Measurements from ENCODE around the gene LDLRAP1. TPM values are rescaled to one million over a fixed set of nuclear protein-coding genes. Genes with fewer than 3 reads are reported as not detected.
A peak's percentile ranks its signal among the peaks of the same experiment; 100 is the strongest.
"Not testable (repeated sequence)": the region's sequence is repeated elsewhere in the genome, so short reads cannot be mapped to it uniquely, and the experiment has no call there.

Gene LDLRAP1
- total and polyA plus RNA-seq, 9 of the 15 experiments (the other 6 are each of a cell fraction or from before 2014, with no cell fraction given), result 0.56 to 29.6 (median 16.2) TPM

GRCh38 chr1:25587290-25587689 lies 43.9 kb downstream of the LDLRAP1 start:
- Histone ChIP-seq H2AFZ (ENCODE audit: low read depth, low read length) (no peak overlapping the region), H3K4me2 (ENCODE audit: insufficient read depth, low read length) (no peak overlapping the region), H3K27me3 (ENCODE audit: control insufficient read depth in 2 of 2, insufficient read depth in 2 of 2, low read length in 2 of 2) (peaks cover 15 to 56% of the 10 kb centered on the region in 2 experiments; a peak in 4 of 5 replicates), H3K4me3 (no peak overlapping the region), H3K9me3 (replicated peaks; ENCODE audit: control insufficient read depth, insufficient read depth, low read depth, low read length) (no peaks in the 10 kb centered on the region), H4K20me1 (replicated peaks; ENCODE audit: control insufficient read depth, insufficient read depth, low read length) (no peaks in the 10 kb centered on the region), H3K9me1 (ENCODE audit: control insufficient read depth, insufficient read depth, low read length) (no peaks in the 10 kb centered on the region), H3K9ac (ENCODE audit: insufficient read depth in 1 of 2, low read depth in 2 of 2, low read length in 2 of 2) (peak overlapping the region in 1 of 2 experiments; percentile 17; a peak in 1 of 4 replicates), H3K36me3 (ENCODE audit: control insufficient read depth, insufficient read depth, low read length) (no peaks in the 10 kb centered on the region), H3K79me2 (ENCODE audit: control insufficient read depth, insufficient read depth, low read length) (no peaks in the 10 kb centered on the region), H3K27ac (ENCODE audit: extremely low read depth, low read depth, low read length) (no peak overlapping the region), H3K4me1 (replicated peaks in 1 of 2; ENCODE audit: control insufficient read depth in 2 of 2, insufficient read depth in 2 of 2, low read length in 2 of 2) (peaks cover 0 to 6% of the 10 kb centered on the region in 2 experiments; a peak in 2 of 5 replicates)
- ChIA-PET CTCF (ENCODE audit: low intra/inter-chr PET ratio) (no interaction called here), POLR2A (interaction anchor here (0.6 to 1.3 kb wide), 3 partner anchors 10 to 767 kb away, joined by 4 to 5 read pairs (median 4); partner anchors contain the start of gene CRYBG2)
- intact Hi-C loops (cut with micrococcal nuclease) (no loop called here), in situ Hi-C loops (cut with MboI) (no loop called here)
- no TSS peak for BruUV-seq (replicated peaks)
- TF ChIP-seq RUNX1 (IDR thresholded peaks at IDR 0.05; ENCODE audit: low read depth) (no peak), FOXK1 (CRISPR knock-in tag; IDR thresholded peaks at IDR 0.05; ENCODE audit: borderline replicate concordance) (0 out of 2 replicates have a peak, but pooled peaks have one; percentile 31)
- FAIRE-seq (no peak), ATAC-seq (no peak), DNase-seq (ENCODE audit: extremely low read depth in 1 of 4, low spot score in 3 of 4) (no peak)
- 19% methylated on average over 8 of the region's 8 CpGs for WGBS (ENCODE audit: insufficient coverage, low coverage, missing lambda C conversion rate)

GRCh38 chr1:25588224-25588623 lies 44.8 kb downstream of the LDLRAP1 start:
- DNase-seq (ENCODE audit: extremely low read depth in 1 of 4, low spot score in 3 of 4); H3K4me2 ChIP-seq (ENCODE audit: insufficient read depth, low read length); CTCF ChIA-PET (ENCODE audit: low intra/inter-chr PET ratio); H3K9me1 ChIP-seq (ENCODE audit: control insufficient read depth, insufficient read depth, low read length); intact Hi-C loops (cut with micrococcal nuclease); ATAC-seq; FAIRE-seq; H2AFZ ChIP-seq (ENCODE audit: low read depth, low read length); H3K27ac ChIP-seq (ENCODE audit: extremely low read depth, low read depth, low read length); H4K20me1 ChIP-seq (replicated peaks; ENCODE audit: control insufficient read depth, insufficient read depth, low read length); H3K79me2 ChIP-seq (ENCODE audit: control insufficient read depth, insufficient read depth, low read length); H3K4me1 ChIP-seq (replicated peaks in 1 of 2; ENCODE audit: control insufficient read depth in 2 of 2, insufficient read depth in 2 of 2, low read length in 2 of 2); H3K9me3 ChIP-seq (replicated peaks; ENCODE audit: control insufficient read depth, insufficient read depth, low read depth, low read length); BruUV-seq (replicated peaks); H3K9ac ChIP-seq (ENCODE audit: insufficient read depth in 1 of 2, low read depth in 2 of 2, low read length in 2 of 2); H3K4me3 ChIP-seq; POLR2A ChIA-PET; in situ Hi-C loops (cut with MboI); H3K36me3 ChIP-seq (ENCODE audit: control insufficient read depth, insufficient read depth, low read length): not testable (repeated sequence)
- 6% methylated on average over 7 of the region's 7 CpGs for WGBS (ENCODE audit: insufficient coverage, low coverage, missing lambda C conversion rate)
- peaks cover 15 to 65% of the 10 kb centered on the region in 2 experiments; a peak in 4 of 5 replicates for H3K27me3 ChIP-seq (ENCODE audit: control insufficient read depth in 2 of 2, insufficient read depth in 2 of 2, low read length in 2 of 2)

DNA sequence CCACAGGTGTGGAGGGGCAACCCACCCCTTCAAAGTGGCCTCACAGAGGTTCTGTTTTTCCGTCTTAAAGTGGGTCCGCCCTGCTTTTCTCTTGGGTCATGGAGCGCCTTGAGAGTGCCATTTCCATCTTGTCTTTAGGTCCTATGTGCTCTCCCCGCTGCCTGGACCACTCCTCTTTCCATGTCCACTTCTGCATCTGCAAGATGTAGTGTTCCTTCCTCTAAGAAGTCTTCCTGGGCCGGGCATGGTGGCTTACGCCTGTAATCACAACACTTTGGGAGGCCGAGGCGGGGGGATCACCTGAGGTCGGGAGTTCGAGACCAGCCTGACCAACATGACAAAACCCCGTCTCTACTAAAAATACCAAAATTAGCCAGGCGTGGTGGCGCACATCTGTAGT lies 45.4 kb downstream of the LDLRAP1 start:
- WGBS (ENCODE audit: insufficient coverage, low coverage, missing lambda C conversion rate), result 10% methylated on average over 13 of the region's 13 CpGs
- H3K27ac ChIP-seq (ENCODE audit: extremely low read depth, low read depth, low read length); H3K4me2 ChIP-seq (ENCODE audit: insufficient read depth, low read length); H3K4me3 ChIP-seq; H3K4me1 ChIP-seq (replicated peaks in 1 of 2; ENCODE audit: control insufficient read depth in 2 of 2, insufficient read depth in 2 of 2, low read length in 2 of 2); in situ Hi-C loops (cut with MboI); BruUV-seq (replicated peaks); CTCF ChIA-PET (ENCODE audit: low intra/inter-chr PET ratio); ATAC-seq; H2AFZ ChIP-seq (ENCODE audit: low read depth, low read length); H3K9me3 ChIP-seq (replicated peaks; ENCODE audit: control insufficient read depth, insufficient read depth, low read depth, low read length); H3K36me3 ChIP-seq (ENCODE audit: control insufficient read depth, insufficient read depth, low read length); H4K20me1 ChIP-seq (replicated peaks; ENCODE audit: control insufficient read depth, insufficient read depth, low read length); POLR2A ChIA-PET; intact Hi-C loops (cut with micrococcal nuclease); DNase-seq (ENCODE audit: extremely low read depth in 1 of 4, low spot score in 3 of 4); H3K79me2 ChIP-seq (ENCODE audit: control insufficient read depth, insufficient read depth, low read length); H3K9me1 ChIP-seq (ENCODE audit: control insufficient read depth, insufficient read depth, low read length); FAIRE-seq; H3K9ac ChIP-seq (ENCODE audit: insufficient read depth in 1 of 2, low read depth in 2 of 2, low read length in 2 of 2): not testable (repeated sequence)
- peaks cover 15 to 65% of the 10 kb centered on the region in 2 experiments; a peak in 4 of 5 replicates for H3K27me3 ChIP-seq (ENCODE audit: control insufficient read depth in 2 of 2, insufficient read depth in 2 of 2, low read length in 2 of 2)

Data from K562 (cell line).